ENCODE data around the gene CYP4F11. TPM values are rescaled to one million over a fixed set of nuclear protein-coding genes. Genes with fewer than 3 reads are reported as not detected.

Gene CYP4F11, protein sequence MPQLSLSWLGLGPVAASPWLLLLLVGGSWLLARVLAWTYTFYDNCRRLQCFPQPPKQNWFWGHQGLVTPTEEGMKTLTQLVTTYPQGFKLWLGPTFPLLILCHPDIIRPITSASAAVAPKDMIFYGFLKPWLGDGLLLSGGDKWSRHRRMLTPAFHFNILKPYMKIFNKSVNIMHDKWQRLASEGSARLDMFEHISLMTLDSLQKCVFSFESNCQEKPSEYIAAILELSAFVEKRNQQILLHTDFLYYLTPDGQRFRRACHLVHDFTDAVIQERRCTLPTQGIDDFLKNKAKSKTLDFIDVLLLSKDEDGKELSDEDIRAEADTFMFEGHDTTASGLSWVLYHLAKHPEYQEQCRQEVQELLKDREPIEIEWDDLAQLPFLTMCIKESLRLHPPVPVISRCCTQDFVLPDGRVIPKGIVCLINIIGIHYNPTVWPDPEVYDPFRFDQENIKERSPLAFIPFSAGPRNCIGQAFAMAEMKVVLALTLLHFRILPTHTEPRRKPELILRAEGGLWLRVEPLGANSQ
- 5.0 to 6.9 TPM (median 5.7 TPM) in 5 replicates for total RNA-seq (2022; extraction: Qiagen RNA extraction)

DNA sequence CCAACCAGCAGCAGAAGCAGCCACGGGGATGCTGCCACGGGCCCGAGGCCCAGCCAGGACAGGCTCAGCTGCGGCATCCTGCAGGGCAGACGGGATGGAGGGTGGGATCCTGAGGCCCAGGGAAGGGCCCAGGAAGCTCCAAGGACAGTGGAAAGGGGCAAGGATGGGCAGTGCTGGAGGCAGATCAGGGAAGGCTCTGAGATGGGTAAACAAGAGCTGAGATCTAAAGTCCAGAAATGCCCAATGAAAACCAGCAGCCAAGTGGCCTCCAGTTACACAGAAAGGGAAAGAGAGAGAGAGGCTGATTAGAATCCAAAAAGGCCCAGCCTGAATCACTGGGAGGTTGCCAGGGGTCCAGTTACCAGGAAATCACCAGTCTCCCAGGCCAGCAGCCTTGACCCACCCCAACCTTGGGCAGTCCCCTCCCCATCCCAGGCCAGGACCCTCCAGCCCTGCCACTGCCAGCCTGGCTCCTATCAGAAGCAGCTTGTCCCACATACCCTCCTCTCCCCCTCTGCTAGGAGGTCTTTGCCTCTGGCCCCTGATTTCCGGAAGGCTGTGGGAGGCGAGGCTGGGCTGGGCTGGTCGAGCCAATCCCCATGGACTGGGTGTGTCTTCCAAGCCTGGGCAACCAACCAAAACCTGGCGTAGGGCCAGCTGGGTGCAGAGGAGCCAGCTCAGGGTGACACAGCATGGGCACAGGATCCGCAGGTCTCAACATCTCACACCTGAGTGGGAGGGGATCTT, at the start of gene CYP4F11:
CYP4F11 (minus strand) TSS at position 198 of the 747 bp plus-strand sequence; CDS start at position 77, 121 bp downstream.

DNA sequence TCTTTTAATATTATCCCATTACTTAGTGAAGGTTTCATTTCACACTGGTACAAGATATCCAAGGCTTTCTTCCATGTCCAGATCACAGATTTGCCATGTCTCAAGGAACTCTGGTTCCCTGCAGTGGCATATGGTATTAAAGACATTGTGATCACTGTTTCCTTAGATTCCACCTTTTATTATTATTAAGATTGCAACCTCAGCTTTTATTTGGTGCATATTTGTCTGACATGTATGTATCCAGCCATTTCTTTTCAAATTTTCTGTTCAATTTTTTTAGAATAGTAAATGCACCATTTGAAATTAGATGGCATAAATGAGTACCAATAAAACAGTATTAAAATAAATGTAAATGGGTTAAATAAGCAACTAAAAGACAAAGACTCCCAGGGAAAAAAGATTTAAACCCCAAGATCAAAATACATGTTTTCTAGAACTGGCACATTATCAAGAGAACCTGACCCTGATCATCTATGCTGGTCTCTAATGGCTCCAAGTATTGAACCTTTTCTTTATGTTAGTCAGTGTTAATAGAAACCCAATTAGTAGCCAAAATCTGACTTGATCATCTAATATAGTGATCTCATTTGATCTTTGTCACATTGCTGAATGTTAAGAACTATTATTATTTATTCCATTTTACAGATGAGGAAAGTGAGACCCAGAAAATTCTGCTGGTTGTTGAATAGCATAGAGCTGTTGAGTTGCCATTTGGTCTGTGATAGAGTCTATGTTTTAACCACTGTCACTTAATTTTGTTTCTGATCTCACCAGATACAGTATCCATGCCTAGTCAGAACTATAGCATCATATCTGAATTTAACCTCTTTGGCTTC, 14.1 kb upstream of the CYP4F11 start, which contains the start of gene OR10H4:
OR10H4 (plus strand) TSS at position 786 of the 836 bp plus-strand sequence; CDS start at position 786, 0 bp downstream.

DNA sequence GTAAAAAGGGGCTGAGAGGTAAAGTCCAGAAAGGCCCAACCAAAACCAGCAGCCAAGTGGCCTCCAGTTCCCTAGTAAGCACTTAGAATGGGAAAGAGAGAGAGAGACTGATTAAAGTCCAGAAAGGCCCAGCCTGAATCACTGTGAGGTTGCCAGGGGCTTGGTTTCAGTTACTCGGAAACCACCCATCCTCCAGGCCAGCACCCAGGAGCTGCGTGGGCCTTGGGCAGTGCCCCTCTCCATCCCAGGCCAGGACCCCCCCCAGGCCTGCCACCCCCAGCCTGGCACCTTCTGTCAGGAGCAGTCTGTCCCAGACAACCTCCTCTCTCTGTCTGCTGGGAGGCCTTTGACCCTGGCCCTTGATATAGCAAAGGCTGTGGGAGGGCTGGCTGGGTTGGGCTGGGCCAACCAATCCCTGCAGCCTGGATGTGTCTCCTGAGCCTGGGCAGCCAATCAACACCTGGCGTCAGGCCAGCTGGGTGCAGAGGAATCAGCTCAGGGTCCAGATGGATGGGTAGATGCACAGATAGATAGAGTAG, 36.5 kb downstream of the CYP4F11 start, which contains the start of gene CYP4F2:
CYP4F2 (minus strand) TSS at position 337 of the 539 bp plus-strand sequence. CDS start 463 bp downstream, outside the sequence.

Other genes with a start within 250 kb of the CYP4F11 start
- gene OR10H2, start 206.5 kb downstream of the CYP4F11 start, total RNA-seq (2022; extraction: Qiagen RNA extraction) = not detected in 5 replicates
- gene OR10H3, start 196.5 kb downstream of the CYP4F11 start, total RNA-seq (2022; extraction: Qiagen RNA extraction) = not detected in 5 replicates
- not detected in 5 replicates for gene OR10H5, start 146.9 kb downstream of the CYP4F11 start, total RNA-seq (2022; extraction: Qiagen RNA extraction)
- gene OR10H1, start 118.9 kb downstream of the CYP4F11 start, total RNA-seq (2022; extraction: Qiagen RNA extraction) = not detected in 5 replicates
- 0.07 to 0.19 TPM (median 0.15 TPM) in 3 of 5 replicates, not detected in the others for gene CYP4F2, start 36.5 kb downstream of the CYP4F11 start, total RNA-seq (2022; extraction: Qiagen RNA extraction)
- not detected in 5 replicates for gene OR10H4, start 14.5 kb upstream of the CYP4F11 start, total RNA-seq (2022; extraction: Qiagen RNA extraction)
- gene TPM4, start 142.0 kb upstream of the CYP4F11 start, total RNA-seq (2022; extraction: Qiagen RNA extraction) = 385 to 500 TPM (median 468 TPM) in 5 replicates
- gene RAB8A, start 177.4 kb upstream of the CYP4F11 start, total RNA-seq (2022; extraction: Qiagen RNA extraction) = 47.1 to 83.7 TPM (median 48.3 TPM) in 5 replicates
- gene HSH2D, start 209.2 kb upstream of the CYP4F11 start, total RNA-seq (2022; extraction: Qiagen RNA extraction) = 0.08 to 0.12 TPM (median 0.09 TPM) in 3 of 5 replicates, not detected in the others
- not detected in 5 replicates for gene CIB3, start 239.0 kb upstream of the CYP4F11 start, total RNA-seq (2022; extraction: Qiagen RNA extraction)